GM23338 (cell line): Measurements from ENCODE around the gene FOXQ1. TPM values are rescaled to one million over a fixed set of nuclear protein-coding genes. Genes with fewer than 3 reads are reported as not detected.

Experiments
- ATAC-seq: fragments of 200-7000 bp; cut with Tn5 transposase; 3 replicates; pipeline ENCODE4 v1.9.1; 2020
- DNase-seq: peaks from one replicate; pipeline ENCODE4 v3.0.0-alpha.2; 2015; ENCODE audit warnings: low spot score
- H2AFZ ChIP-seq: fragments of 200-600 bp; sonication (generic); 2 replicates; pipeline ENCODE4 v1.8.0; 2016; ENCODE audit warnings: antibody characterized with exemption, mild to moderate bottlenecking, moderate library complexity
- H3F3A ChIP-seq: fragments of 200-600 bp; sonication (generic); replicated peaks from 2 replicates; pipeline ENCODE4 v1.8.0; 2017; ENCODE audit warnings: antibody characterized with exemption, mixed run types, low read depth
- H3K27ac ChIP-seq: fragments of 200-600 bp; sonication (generic); 2 replicates; pipeline ENCODE4 v1.6.1; 2016; ENCODE audit warnings: low read depth
- H3K27me3 ChIP-seq: fragments of 200-600 bp; sonication (generic); 2 replicates; pipeline ENCODE4 v1.8.0; 2016; ENCODE audit warnings: mild to moderate bottlenecking, mixed run types, moderate library complexity; ENCODE audit not compliant: insufficient read depth
- H3K36me3 ChIP-seq: fragments of 200-600 bp; sonication (generic); 2 replicates; pipeline ENCODE4 v1.8.0; 2016; ENCODE audit warnings: mild to moderate bottlenecking; ENCODE audit not compliant: insufficient read depth
- H3K4me1 ChIP-seq: fragments of 200-600 bp; sonication (generic); 2 replicates; pipeline ENCODE4 v1.8.0; 2016; ENCODE audit warnings: mild to moderate bottlenecking, moderate library complexity; ENCODE audit not compliant: insufficient read depth
- H3K4me2 ChIP-seq: fragments of 200-600 bp; sonication (generic); 2 replicates; pipeline ENCODE4 v1.7.1; 2017; ENCODE audit warnings: mixed run types
- H3K4me3 ChIP-seq: fragments of 200-600 bp; sonication (generic); 2 replicates; pipeline ENCODE4 v1.6.1; 2016; ENCODE audit warnings: mixed run types
- H3K79me2 ChIP-seq: fragments of 200-600 bp; sonication (generic); replicated peaks from 2 replicates; pipeline ENCODE4 v1.8.0; 2017; ENCODE audit warnings: mild to moderate bottlenecking; ENCODE audit not compliant: insufficient read depth
- H3K9me2 ChIP-seq: fragments of 200-600 bp; sonication (generic); 2 replicates; pipeline ENCODE4 v1.8.0; 2017; ENCODE audit not compliant: insufficient read depth
- H4K20me1 ChIP-seq: fragments of 200-600 bp; sonication (generic); replicated peaks from 2 replicates; pipeline ENCODE4 v1.8.0; 2017; ENCODE audit warnings: mild to moderate bottlenecking; ENCODE audit not compliant: insufficient read depth
- H3K27ac Mint-ChIP-seq: 2 replicates; pipeline ENCODE4 v1.8.0; 2020; ENCODE audit warnings: inconsistent platforms, mild to moderate bottlenecking, moderate library complexity, mixed read lengths
- H3K27me3 Mint-ChIP-seq: 3 replicates; pipeline ENCODE4 v1.8.0; 2022; ENCODE audit warnings: low read depth, mild to moderate bottlenecking, moderate library complexity, mixed read lengths, inconsistent platforms; ENCODE audit not compliant: insufficient read depth, poor library complexity
- H3K36me3 Mint-ChIP-seq: 3 replicates; pipeline ENCODE4 v1.8.0; 2021; ENCODE audit warnings: low read depth, mild to moderate bottlenecking, inconsistent platforms, moderate library complexity, mixed read lengths
- H3K4me1 Mint-ChIP-seq: 3 replicates; pipeline ENCODE4 v1.8.0; 2020; ENCODE audit warnings: mild to moderate bottlenecking, inconsistent platforms, mixed read lengths
- H3K4me3 Mint-ChIP-seq: 3 replicates; pipeline ENCODE4 v1.8.0; 2021; ENCODE audit warnings: moderate library complexity, mild to moderate bottlenecking, inconsistent platforms, mixed read lengths
- H3K9me3 Mint-ChIP-seq: 3 replicates; pipeline ENCODE4 v1.8.0; 2020; ENCODE audit warnings: moderate library complexity, mild to moderate bottlenecking, inconsistent platforms, mixed read lengths
- CREB1 ChIP-seq: fragments of 250-450 bp; sonication (Bioruptor Pico); IDR thresholded peaks from 2 replicates; pipeline ENCODE4 v1.5.0; 2020; ENCODE audit warnings: low read depth, mild to moderate bottlenecking, moderate library complexity
- EZH2phosphoT487 ChIP-seq: fragments of 200-600 bp; sonication (generic); IDR thresholded peaks from one replicate; pipeline ENCODE4 v1.8.1; 2018; ENCODE audit warnings: antibody characterized with exemption; ENCODE audit not compliant: unreplicated experiment
- JUNB ChIP-seq: IDR thresholded peaks from one replicate; pipeline ENCODE4 v1.6.1; 2016; ENCODE audit warnings: antibody characterized with exemption; ENCODE audit not compliant: unreplicated experiment
- NANOG ChIP-seq: IDR thresholded peaks from 2 replicates; pipeline ENCODE4 v1.6.1; 2016; ENCODE audit warnings: antibody characterized with exemption, borderline replicate concordance
- ZNF114 ChIP-seq: fragments of 250-450 bp; sonication (Bioruptor Pico); IDR thresholded peaks from 2 replicates; pipeline ENCODE4 v1.5.0; 2020; ENCODE audit warnings: mild to moderate bottlenecking, moderate library complexity
- ZNF331 ChIP-seq: fragments of 250-450 bp; sonication (Bioruptor Pico); IDR thresholded peaks from 2 replicates; pipeline ENCODE4 v1.5.0; 2020; ENCODE audit warnings: low read depth, mild to moderate bottlenecking, moderate library complexity
- polyA plus RNA-seq: library from polyadenylated mRNA; unstranded; fragments of >200 nt; fragmentation: Nextera tagmentation; extraction: Ambion mirVana; gene quantifications from 2 replicates; pipeline ENCODE4 v1.2.1, GENCODE V29; 2016
- total RNA-seq: library from RNA; depleted of rRNA; stranded (reverse); fragments of >200 nt; shearing (Covaris generic); gene quantifications from 2 replicates; pipeline ENCODE4 v1.2.3, GENCODE V29; 2014
- TF ChIP-seq, protein P1 (sequence below), 2 experiments: fragments of 200-600 bp in 1 of 2; sonication (generic) in 1 of 2; conservative IDR thresholded peaks; 2 replicates each; pipeline versions ENCODE4 v1.5.1 to v1.6.1; 2016 to 2017; ENCODE audit warnings: antibody characterized with exemption in 2 of 2, low read depth in 2 of 2, mild to moderate bottlenecking in 2 of 2, moderate library complexity in 1 of 2
- TF ChIP-seq, protein P2 (sequence below): IDR thresholded peaks from 2 replicates; pipeline ENCODE4 v1.6.1; 2016; ENCODE audit warnings: antibody characterized with exemption
- TF ChIP-seq, protein P3 (sequence below): fragments of 250-450 bp; sonication (Bioruptor Pico); IDR thresholded peaks from 2 replicates; pipeline ENCODE4 v1.5.0; 2020; ENCODE audit warnings: mild to moderate bottlenecking, moderate library complexity

FOXQ1 gene
- total and polyA plus RNA-seq, 2 experiments from 2014 or later = not detected

DNA sequence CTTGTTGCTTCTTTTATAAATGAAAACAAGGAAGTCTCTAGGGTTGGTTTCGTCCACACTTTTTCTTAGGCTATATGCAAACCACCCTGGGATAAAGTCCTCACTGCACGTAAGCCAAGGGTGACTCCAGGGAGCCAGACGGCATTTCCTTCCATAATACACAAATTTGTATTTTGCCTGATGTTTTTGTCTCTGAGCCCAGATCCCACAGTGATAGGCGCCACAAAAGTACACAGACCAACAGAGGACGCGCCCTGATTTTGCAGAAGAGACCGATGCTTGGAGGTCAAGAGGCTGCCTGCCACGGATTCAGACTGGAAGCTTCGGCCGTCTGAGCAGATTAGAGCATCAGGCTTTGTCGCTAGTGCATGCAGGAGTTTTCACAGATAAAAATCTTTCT, 22.8 kb downstream of the FOXQ1 start:
- H3K9me2 ChIP-seq = 0 out of 2 replicates have a peak, but pooled peaks cover 2% of the 10 kb centered on the region
- 0 out of 2 replicates have a peak overlapping the region, but pooled peaks have one; percentile 4 for H2AFZ ChIP-seq
- peak overlapping the region; percentile 59 for H3K4me2 ChIP-seq
- H3K36me3 ChIP-seq = peaks cover 3% of the 10 kb centered on the region; the same call in 1 of the 2 replicates
- H3K4me3 ChIP-seq = peak overlapping the region; percentile 20
- peaks cover 8% of the 10 kb centered on the region for H3K27me3 Mint-ChIP-seq
- DNase-seq (peak; percentile 45), ATAC-seq (peak; percentile 50)
- H3K79me2 ChIP-seq = no peaks in the 10 kb centered on the region
- peaks cover 24% of the 10 kb centered on the region for H3K4me1 ChIP-seq
- peaks cover 4% of the 10 kb centered on the region; the same call in 1 of the 2 replicates for H3F3A ChIP-seq
- peak overlapping the region; percentile 34; the same call in 1 of the 2 replicates for H3K27ac ChIP-seq
- no peak for TF ChIP-seq EZH2phosphoT487
- TF ChIP-seq, protein P1, sequence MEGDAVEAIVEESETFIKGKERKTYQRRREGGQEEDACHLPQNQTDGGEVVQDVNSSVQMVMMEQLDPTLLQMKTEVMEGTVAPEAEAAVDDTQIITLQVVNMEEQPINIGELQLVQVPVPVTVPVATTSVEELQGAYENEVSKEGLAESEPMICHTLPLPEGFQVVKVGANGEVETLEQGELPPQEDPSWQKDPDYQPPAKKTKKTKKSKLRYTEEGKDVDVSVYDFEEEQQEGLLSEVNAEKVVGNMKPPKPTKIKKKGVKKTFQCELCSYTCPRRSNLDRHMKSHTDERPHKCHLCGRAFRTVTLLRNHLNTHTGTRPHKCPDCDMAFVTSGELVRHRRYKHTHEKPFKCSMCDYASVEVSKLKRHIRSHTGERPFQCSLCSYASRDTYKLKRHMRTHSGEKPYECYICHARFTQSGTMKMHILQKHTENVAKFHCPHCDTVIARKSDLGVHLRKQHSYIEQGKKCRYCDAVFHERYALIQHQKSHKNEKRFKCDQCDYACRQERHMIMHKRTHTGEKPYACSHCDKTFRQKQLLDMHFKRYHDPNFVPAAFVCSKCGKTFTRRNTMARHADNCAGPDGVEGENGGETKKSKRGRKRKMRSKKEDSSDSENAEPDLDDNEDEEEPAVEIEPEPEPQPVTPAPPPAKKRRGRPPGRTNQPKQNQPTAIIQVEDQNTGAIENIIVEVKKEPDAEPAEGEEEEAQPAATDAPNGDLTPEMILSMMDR (conservative IDR thresholded peaks at IDR 0.05; ENCODE audit: low read depth in 2 of 2) = no peak
- TF ChIP-seq ZNF331 = no peak
- TF ChIP-seq, protein P2, sequence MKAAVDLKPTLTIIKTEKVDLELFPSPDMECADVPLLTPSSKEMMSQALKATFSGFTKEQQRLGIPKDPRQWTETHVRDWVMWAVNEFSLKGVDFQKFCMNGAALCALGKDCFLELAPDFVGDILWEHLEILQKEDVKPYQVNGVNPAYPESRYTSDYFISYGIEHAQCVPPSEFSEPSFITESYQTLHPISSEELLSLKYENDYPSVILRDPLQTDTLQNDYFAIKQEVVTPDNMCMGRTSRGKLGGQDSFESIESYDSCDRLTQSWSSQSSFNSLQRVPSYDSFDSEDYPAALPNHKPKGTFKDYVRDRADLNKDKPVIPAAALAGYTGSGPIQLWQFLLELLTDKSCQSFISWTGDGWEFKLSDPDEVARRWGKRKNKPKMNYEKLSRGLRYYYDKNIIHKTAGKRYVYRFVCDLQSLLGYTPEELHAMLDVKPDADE = no peak
- TF ChIP-seq NANOG = no peak
- TF ChIP-seq ZNF114 (CRISPR knock-in tag) = no peak
- TF ChIP-seq JUNB = no peak
- no peak for TF ChIP-seq CREB1
- TF ChIP-seq, protein P3, sequence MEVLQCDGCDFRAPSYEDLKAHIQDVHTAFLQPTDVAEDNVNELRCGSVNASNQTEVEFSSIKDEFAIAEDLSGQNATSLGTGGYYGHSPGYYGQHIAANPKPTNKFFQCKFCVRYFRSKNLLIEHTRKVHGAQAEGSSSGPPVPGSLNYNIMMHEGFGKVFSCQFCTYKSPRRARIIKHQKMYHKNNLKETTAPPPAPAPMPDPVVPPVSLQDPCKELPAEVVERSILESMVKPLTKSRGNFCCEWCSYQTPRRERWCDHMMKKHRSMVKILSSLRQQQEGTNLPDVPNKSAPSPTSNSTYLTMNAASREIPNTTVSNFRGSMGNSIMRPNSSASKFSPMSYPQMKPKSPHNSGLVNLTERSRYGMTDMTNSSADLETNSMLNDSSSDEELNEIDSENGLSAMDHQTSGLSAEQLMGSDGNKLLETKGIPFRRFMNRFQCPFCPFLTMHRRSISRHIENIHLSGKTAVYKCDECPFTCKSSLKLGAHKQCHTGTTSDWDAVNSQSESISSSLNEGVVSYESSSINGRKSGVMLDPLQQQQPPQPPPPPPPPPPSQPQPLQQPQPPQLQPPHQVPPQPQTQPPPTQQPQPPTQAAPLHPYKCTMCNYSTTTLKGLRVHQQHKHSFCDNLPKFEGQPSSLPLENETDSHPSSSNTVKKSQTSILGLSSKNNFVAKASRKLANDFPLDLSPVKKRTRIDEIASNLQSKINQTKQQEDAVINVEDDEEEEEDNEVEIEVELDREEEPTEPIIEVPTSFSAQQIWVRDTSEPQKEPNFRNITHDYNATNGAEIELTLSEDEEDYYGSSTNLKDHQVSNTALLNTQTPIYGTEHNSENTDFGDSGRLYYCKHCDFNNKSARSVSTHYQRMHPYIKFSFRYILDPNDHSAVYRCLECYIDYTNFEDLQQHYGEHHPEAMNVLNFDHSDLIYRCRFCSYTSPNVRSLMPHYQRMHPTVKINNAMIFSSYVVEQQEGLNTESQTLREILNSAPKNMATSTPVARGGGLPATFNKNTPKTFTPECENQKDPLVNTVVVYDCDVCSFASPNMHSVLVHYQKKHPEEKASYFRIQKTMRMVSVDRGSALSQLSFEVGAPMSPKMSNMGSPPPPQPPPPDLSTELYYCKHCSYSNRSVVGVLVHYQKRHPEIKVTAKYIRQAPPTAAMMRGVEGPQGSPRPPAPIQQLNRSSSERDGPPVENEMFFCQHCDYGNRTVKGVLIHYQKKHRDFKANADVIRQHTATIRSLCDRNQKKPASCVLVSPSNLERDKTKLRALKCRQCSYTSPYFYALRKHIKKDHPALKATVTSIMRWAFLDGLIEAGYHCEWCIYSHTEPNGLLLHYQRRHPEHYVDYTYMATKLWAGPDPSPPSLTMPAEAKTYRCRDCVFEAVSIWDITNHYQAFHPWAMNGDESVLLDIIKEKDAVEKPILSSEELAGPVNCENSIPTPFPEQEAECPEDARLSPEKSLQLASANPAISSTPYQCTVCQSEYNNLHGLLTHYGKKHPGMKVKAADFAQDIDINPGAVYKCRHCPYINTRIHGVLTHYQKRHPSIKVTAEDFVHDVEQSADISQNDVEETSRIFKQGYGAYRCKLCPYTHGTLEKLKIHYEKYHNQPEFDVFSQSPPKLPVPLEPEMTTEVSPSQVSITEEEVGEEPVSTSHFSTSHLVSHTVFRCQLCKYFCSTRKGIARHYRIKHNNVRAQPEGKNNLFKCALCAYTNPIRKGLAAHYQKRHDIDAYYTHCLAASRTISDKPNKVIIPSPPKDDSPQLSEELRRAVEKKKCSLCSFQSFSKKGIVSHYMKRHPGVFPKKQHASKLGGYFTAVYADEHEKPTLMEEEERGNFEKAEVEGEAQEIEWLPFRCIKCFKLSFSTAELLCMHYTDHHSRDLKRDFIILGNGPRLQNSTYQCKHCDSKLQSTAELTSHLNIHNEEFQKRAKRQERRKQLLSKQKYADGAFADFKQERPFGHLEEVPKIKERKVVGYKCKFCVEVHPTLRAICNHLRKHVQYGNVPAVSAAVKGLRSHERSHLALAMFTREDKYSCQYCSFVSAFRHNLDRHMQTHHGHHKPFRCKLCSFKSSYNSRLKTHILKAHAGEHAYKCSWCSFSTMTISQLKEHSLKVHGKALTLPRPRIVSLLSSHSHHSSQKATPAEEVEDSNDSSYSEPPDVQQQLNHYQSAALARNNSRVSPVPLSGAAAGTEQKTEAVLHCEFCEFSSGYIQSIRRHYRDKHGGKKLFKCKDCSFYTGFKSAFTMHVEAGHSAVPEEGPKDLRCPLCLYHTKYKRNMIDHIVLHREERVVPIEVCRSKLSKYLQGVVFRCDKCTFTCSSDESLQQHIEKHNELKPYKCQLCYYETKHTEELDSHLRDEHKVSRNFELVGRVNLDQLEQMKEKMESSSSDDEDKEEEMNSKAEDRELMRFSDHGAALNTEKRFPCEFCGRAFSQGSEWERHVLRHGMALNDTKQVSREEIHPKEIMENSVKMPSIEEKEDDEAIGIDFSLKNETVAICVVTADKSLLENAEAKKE (CRISPR knock-in tag) = no peak
- no peaks in the 10 kb centered on the region for H4K20me1 ChIP-seq
- peaks cover 17% of the 10 kb centered on the region for H3K9me3 Mint-ChIP-seq
- H3K36me3 Mint-ChIP-seq = peaks cover 12% of the 10 kb centered on the region; the same call in 2 of the 3 replicates
- H3K27ac Mint-ChIP-seq = no peak overlapping the region
- no peaks in the 10 kb centered on the region for H3K27me3 ChIP-seq
- H3K4me1 Mint-ChIP-seq = peaks cover 22% of the 10 kb centered on the region
- peak overlapping the region; percentile 29; the same call in 2 of the 3 replicates for H3K4me3 Mint-ChIP-seq
